AG04449 (cell line): ENCODE measurements around the gene SRSF7.
A peak's percentile ranks its signal among the peaks of the same experiment; 100 is the strongest.
"Not testable (repeated sequence)": the region's sequence is repeated elsewhere in the genome, so short reads cannot be mapped to it uniquely, and the experiment has no call there.

Experiments used
- CTCF ChIA-PET: fragments of 350-600 bp; formaldehyde crosslinking; extraction: SDS; loops from one replicate; lab custom pipeline; 2021; ENCODE audit warnings: antibody characterized with exemption; lab: Yijun Ruan, JAX
- POLR2A ChIA-PET: fragments of 400-600, 350-600 bp; formaldehyde crosslinking; extraction: SDS; loops from one replicate; lab custom pipeline; 2020; ENCODE audit warnings: antibody characterized with exemption, inconsistent platforms; lab: Yijun Ruan, JAX
- DNase-seq: peaks from one replicate; pipeline ENCODE4 v3.0.0-alpha.2; 2010; ENCODE audit warnings: low read depth, low spot score
- H3K4me3 ChIP-seq: 2 replicates; pipeline ENCODE4 v1.5.1; 2011; ENCODE audit warnings: low read depth, mild to moderate bottlenecking, control low read depth, low read length
- CTCF ChIP-seq: IDR thresholded peaks from one replicate; pipeline ENCODE4 v1.5.1; 2011; ENCODE audit warnings: mild to moderate bottlenecking, moderate library complexity, low read length, control low read depth, inconsistent platforms; ENCODE audit not compliant: insufficient read depth; ENCODE audit errors: missing control alignments

The SRSF7 gene

GRCh38 chr2:38763728-38764127 lies 12.6 kb upstream of the SRSF7 start:
- TF ChIP-seq CTCF = no peak
- no peak overlapping the region for H3K4me3 ChIP-seq
- no peak for DNase-seq
- ChIA-PET CTCF (interaction anchor here (1.4 kb wide), 1 partner anchor 12 kb away, joined by 3 read pairs; no protein-coding TSS in a partner anchor), POLR2A (interaction anchor here (2.9 kb wide), 1 partner anchor 12 kb away, joined by 27 read pairs; the partner anchor contains the start of gene SRSF7)

DNA sequence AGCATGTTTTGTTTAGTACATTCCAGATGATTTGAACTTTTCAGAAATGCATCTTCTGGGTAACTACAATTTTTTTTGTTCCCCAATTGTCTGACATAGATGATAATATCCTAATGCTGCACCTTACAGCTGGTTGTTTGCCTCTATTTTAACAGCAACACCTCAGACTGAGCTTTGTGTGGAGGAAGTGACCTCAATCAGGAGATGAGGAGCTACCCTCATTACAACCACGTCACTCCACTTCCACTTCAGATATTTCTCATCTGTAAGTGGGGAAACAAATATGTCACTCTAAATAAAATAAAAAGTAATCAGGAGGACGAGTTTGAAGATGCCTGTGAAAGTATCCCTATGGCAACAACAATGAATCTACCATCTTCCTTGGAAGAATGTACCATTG lies 12.1 kb upstream of the SRSF7 start:
- TF ChIP-seq CTCF = no peak
- H3K4me3 ChIP-seq = no peak overlapping the region
- ChIA-PET POLR2A (interaction anchor here (2.9 kb wide), 1 partner anchor 12 kb away, joined by 27 read pairs; the partner anchor contains the start of gene SRSF7), CTCF (no interaction called here)
- DNase-seq = no peak

GRCh38 chr2:38755891-38756290 lies 4.7 kb upstream of the SRSF7 start:
- CTCF ChIA-PET, H3K4me3 ChIP-seq, DNase-seq, POLR2A ChIA-PET: not testable (repeated sequence)

GRCh38 chr2:38754506-38754905 lies 3.3 kb upstream of the SRSF7 start:
- DNase-seq = no peak
- TF ChIP-seq CTCF = no peak
- H3K4me3 ChIP-seq = no peak overlapping the region
- ChIA-PET POLR2A (no interaction called here), CTCF (no interaction called here)

GRCh38 chr2:38754049-38754448 lies 2.9 kb upstream of the SRSF7 start:
- ChIA-PET POLR2A (no interaction called here), CTCF (no interaction called here)
- TF ChIP-seq CTCF = no peak
- no peak for DNase-seq
- H3K4me3 ChIP-seq = no peak overlapping the region

DNA sequence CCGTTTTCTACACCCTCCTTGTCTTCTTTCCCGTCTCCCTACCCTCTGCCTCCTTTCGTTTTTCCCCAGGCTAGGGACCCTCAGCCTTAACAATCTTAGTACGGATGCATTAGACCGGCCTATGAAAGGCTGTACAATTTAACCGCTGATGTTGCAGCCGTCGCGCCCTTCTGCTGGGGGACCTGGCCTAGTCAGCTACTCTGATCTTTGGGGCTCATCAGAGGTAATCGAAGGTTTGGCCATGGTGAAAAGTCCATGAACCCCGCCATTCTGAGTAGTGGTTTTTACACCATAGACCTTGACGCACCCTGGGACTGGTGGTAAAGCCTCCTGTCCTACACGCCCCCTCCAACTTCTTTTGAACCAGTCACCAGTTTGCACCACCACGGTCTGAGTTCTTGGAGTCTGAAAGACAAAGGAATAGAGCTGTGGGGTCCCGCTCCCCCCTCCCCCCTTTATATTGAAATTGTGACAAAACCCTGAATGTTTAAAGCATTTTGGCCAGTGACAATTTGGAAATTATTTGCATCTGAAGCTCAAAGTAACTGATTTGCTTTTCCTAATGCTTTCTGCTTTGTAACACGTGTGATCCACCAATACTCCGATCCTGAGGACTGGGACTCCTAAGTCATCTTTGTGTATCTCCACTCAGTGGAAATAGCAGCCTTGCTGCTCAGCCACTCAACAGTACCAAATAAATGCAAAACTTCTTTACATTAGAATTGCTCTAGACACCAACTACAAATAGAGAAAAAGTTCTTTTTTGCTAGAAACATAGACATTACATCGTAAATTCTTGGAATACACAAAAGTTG lies 642 bp upstream of the SRSF7 start:
- peak overlapping the region; percentile 59 for H3K4me3 ChIP-seq
- TF ChIP-seq CTCF = no peak
- ChIA-PET CTCF (interaction anchor here (0.9 to 1.7 kb wide), 5 partner anchors 8 to 147 kb away, joined by 3 to 7 read pairs (median 3); no protein-coding TSS in a partner anchor), POLR2A (interaction anchor here (0.5 to 2.0 kb wide), 79 partner anchors 8 to 1667 kb away, joined by 3 to 46 read pairs (median 4); partner anchors contain the start of genes ATL2, CEBPZOS, DHX57 and GALM)
- no peak for DNase-seq
